Skin epidermis (tissue), 12 donors: ENCODE data around the gene PI3.
"Not testable (repeated sequence)": the region's sequence is repeated elsewhere in the genome, so short reads cannot be mapped to it uniquely, and the experiment has no call there.

Experiments
- H3K27ac ChIP-seq, 21 experiments: fragments of 200-600 bp; sonication (generic) in 11 of 21; one replicate each; pipeline ENCODE4 v1.5.0; 2020; ENCODE audit warnings: mild to moderate bottlenecking in 3 of 21, inconsistent platforms in 2 of 21, moderate library complexity in 2 of 21
- H3K4me3 ChIP-seq, 7 experiments: fragments of 200-600 bp; sonication (generic) in 2 of 7; one replicate each; pipeline ENCODE4 v1.5.0; 2020; ENCODE audit warnings: inconsistent platforms in 2 of 7, mild to moderate bottlenecking in 2 of 7, moderate library complexity in 1 of 7

Gene PI3

GRCh38 chr20:45174434-45175364 is at the start of gene PI3:
PI3 (plus strand) TSS chr20:45174902; CDS start chr20:45174923, 21 bp downstream.
- Histone ChIP-seq H3K4me3 (no peak within 1 kb of the TSS), H3K27ac (peak within 1 kb of the TSS in 2 of 21 experiments; percentile 6 to 30)

- no peak overlapping the region for H3K4me3 ChIP-seq
Measured at GRCh38 chr20:45128099-45128498, 46.6 kb upstream of the PI3 start.

GRCh38 chr20:45136911-45137310 is 37.8 kb upstream of the PI3 start:
- Histone ChIP-seq H3K27ac (no peak overlapping the region), H3K4me3 (no peak overlapping the region)

More at GRCh38 chr20:45128099-45128498, 46.6 kb upstream of the PI3 start:
- H3K27ac ChIP-seq = no peak overlapping the region

- Histone ChIP-seq H3K4me3 (no peak overlapping the region), H3K27ac (no peak overlapping the region)
Measured at GRCh38 chr20:45138561-45139300, 36.0 kb upstream of the PI3 start.

GRCh38 chr20:45139733-45140375 is 34.8 kb upstream of the PI3 start:
- H3K4me3 ChIP-seq, H3K27ac ChIP-seq: not testable (repeated sequence)

GRCh38 chr20:45140836-45141235 is 33.9 kb upstream of the PI3 start:
- Histone ChIP-seq H3K27ac (no peak overlapping the region), H3K4me3 (no peak overlapping the region)

- no peak overlapping the region for H3K27ac ChIP-seq
- no peak overlapping the region for H3K4me3 ChIP-seq
Measured at GRCh38 chr20:45149062-45149461, 25.6 kb upstream of the PI3 start.

GRCh38 chr20:45152405-45152804 is 22.3 kb upstream of the PI3 start:
- no peak overlapping the region for H3K4me3 ChIP-seq
- H3K27ac ChIP-seq = no peak overlapping the region

GRCh38 chr20:45153147-45153546 is 21.6 kb upstream of the PI3 start:
- no peak overlapping the region for H3K27ac ChIP-seq
- H3K4me3 ChIP-seq = no peak overlapping the region

GRCh38 chr20:45153752-45154151 is 20.9 kb upstream of the PI3 start:
- H3K4me3 ChIP-seq = no peak overlapping the region

GRCh38 chr20:45154183-45154582 is 20.5 kb upstream of the PI3 start:
- Histone ChIP-seq H3K27ac (peak overlapping the region in 1 of 21 experiments; percentile 1), H3K4me3 (no peak overlapping the region)

More at GRCh38 chr20:45153752-45154151, 20.9 kb upstream of the PI3 start:
- H3K27ac ChIP-seq = peak overlapping the region in 1 of 21 experiments; percentile 1

- H3K27ac ChIP-seq = not testable (repeated sequence)
Measured at GRCh38 chr20:45154794-45155193, 19.9 kb upstream of the PI3 start.

GRCh38 chr20:45156713-45157112 is 18.0 kb upstream of the PI3 start:
- Histone ChIP-seq H3K4me3 (no peak overlapping the region), H3K27ac (no peak overlapping the region)

More at GRCh38 chr20:45154794-45155193, 19.9 kb upstream of the PI3 start:
- not testable (repeated sequence) for H3K4me3 ChIP-seq

GRCh38 chr20:45157962-45158361 is 16.7 kb upstream of the PI3 start:
- Histone ChIP-seq H3K27ac (peak overlapping the region in 4 of 21 experiments; percentile 4 to 44 (median 23)), H3K4me3 (no peak overlapping the region)

GRCh38 chr20:45163083-45163803 is 11.5 kb upstream of the PI3 start:
- H3K27ac ChIP-seq = no peak overlapping the region

GRCh38 chr20:45164906-45165305 is 9.8 kb upstream of the PI3 start:
- no peak overlapping the region for H3K27ac ChIP-seq
- no peak overlapping the region for H3K4me3 ChIP-seq

More at GRCh38 chr20:45163083-45163803, 11.5 kb upstream of the PI3 start:
- no peak overlapping the region for H3K4me3 ChIP-seq

GRCh38 chr20:45173522-45173921 is 1.2 kb upstream of the PI3 start:
- no peak overlapping the region for H3K27ac ChIP-seq
- H3K4me3 ChIP-seq = no peak overlapping the region

GRCh38 chr20:45176526-45177267 is 2.0 kb downstream of the PI3 start:
- H3K27ac ChIP-seq = no peak overlapping the region
- H3K4me3 ChIP-seq = no peak overlapping the region

GRCh38 chr20:45179166-45179565 is 4.5 kb downstream of the PI3 start:
- Histone ChIP-seq H3K4me3 (no peak overlapping the region), H3K27ac (no peak overlapping the region)
